GM21529 (cell line): ENCODE data around the gene LRIG1.

ENCODE experiments used
- ATAC-seq: cut with Tn5 transposase; IDR thresholded peaks from one replicate; pipeline ENCODE4 v1.9.1; 2021; ENCODE audit not compliant: unreplicated experiment

LRIG1 gene

GRCh38 chr3:66470956-66471686 is 29.7 kb downstream of the LRIG1 start:
- ATAC-seq, result no peak

DNA sequence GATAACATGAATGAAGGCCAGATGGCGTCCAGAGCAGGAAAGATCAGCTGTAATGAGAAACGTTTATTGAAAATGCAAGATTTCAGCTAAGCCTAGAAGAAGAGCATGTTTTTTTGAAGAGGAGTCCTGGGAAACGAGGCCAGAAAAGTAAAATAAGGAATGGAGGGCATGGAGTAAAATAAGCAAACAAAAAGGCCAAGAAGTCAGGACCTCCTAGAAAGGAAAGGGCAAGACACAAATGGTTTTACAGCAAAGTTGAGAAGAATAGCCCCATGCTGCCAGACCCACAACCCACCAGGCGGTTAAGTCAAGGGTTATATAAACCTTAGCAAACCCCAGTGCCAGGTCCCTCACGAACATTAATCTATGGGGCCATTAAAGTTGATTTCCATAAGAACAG is 30.5 kb downstream of the LRIG1 start:
- ATAC-seq, result no peak

DNA sequence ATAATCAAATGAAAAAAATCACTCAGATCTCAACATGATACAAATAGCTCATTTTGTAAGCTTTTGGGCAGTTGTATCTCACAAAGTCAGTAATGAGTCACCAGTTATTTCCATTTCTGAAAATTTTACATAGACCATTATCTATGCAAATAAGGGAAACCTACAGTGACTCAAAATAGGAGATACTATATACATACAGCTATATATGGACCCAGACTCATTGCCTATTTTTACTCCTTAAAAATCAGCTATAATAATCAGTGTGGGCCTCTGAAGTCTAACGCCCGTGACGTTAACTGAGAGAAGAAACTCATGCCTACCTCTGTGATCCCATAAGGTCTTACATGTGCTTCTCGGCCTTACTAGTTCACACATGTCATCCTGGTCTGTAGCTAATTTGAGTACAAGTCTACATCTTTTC is 31.6 kb downstream of the LRIG1 start:
- peak; percentile 60 for ATAC-seq

DNA sequence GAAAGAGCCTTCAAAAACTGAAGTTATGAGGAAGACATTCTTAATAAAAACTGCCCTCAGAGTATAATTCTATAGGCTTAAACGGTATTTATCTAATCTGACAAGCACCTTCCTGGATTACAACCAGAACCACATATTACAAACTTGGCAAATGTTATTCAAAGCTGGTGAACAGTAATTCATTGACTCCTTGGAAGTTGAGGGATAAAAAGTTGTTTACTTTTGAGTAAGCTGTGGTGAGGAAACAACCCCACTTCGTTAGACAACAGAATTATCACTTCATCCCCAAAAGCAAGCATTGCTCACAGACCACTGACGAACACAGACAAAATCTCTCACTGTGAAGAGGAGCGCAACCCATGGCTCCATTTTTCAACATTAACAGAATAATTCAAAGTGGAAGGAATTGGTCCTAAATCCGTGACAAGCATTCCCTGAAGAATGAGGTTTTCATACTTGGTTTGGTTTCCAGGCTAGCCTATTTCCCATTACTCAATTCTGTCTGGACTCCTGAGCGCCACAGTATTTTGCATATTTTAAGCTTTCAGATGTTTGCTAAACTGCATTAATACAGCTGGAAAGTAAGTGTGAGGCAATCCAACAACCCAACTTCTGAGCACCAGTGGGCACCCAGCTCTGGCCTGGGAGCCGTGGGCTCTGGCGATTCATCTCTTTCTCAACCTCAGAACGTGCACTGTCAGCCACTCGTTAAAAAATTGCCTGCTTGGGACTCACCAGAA is 32.7 kb downstream of the LRIG1 start:
- ATAC-seq, result no peak

DNA sequence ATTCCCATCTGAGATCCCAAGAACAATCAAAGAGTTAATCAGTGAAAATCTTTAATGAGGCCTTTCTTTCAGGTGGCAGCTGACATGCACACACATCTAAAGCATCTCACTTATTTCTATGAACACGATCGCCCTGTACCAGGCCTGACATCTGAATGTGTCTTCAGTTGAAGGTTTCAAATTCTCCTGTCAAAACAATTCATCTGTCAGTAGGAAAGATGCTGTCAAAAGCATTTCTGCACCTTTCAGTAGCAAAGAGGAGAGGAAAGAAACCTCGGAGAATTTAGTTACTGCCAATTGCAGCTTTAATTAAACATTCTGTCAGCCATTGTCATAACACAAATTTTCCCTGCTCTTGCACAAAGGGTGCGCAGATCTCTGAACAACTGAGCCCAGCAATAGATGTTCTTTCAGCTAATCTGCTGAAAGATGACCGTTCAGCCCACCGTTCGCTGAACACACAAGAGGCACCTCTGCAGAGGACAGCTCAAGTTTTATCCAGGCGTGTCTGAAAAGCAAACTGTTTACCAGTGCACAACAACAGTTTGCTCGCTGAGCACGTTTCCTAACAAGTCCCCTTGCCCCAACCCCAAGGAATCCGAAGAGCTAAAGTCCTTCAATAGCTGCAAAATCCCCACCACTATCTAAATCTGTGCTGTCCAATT is 34.1 kb downstream of the LRIG1 start:
- no peak for ATAC-seq

DNA sequence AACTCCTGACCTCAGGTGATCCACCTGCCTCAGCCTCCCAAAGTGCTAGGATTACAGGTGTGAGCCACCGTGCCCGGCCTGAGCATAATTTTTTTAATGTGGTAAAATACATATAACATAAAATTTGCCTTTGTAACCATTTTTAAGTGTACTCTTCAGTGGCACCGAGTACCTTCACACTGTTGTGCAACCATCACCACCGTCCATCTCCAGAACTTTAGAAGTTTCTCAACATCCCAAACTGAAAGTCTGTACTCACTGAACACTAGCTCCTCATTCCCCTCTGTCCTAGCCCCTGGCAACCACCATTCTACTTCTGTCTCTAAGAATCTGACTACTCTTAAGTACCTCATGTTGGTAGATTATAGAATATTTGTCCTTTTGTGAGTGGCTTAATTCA is 35.2 kb downstream of the LRIG1 start:
- ATAC-seq, result no peak

DNA sequence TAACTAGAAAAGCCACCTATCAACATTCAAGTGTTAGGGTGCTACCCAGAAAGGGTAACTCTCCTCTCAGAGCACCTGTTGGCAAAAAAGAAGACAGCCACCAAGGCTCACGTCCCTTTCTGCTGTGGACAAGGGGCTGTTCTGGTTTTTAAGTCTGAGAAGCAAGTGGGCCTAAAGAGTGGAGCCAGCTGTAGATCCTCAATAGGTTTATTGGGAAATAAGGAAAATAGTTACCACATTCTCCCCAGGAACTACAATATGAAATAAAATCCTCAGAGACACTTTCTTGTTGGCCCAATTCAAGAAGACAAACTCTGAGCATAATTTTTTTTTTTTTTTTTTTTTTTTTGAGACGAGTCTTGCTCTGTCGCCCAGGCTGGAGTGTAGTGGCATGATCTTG is 35.8 kb downstream of the LRIG1 start:
- no peak for ATAC-seq

DNA sequence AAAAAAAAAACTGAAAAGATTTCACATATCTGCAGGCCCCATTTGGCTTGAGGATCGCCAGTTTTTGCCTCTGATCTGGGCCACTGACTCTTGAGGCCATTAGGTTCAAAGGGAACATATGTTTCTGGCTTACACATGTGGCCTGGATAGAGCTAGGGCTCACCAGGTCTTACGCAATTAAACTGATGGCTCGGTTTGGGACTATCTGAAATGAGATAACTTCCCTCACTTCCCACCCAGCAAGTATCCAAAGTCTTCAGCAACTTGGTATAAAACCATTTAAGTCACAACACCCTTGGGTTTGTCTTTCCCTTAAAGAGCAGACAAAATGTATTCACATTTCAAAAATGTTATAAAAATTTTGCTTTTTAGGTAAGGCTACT is 36.3 kb downstream of the LRIG1 start:
- no peak for ATAC-seq

DNA sequence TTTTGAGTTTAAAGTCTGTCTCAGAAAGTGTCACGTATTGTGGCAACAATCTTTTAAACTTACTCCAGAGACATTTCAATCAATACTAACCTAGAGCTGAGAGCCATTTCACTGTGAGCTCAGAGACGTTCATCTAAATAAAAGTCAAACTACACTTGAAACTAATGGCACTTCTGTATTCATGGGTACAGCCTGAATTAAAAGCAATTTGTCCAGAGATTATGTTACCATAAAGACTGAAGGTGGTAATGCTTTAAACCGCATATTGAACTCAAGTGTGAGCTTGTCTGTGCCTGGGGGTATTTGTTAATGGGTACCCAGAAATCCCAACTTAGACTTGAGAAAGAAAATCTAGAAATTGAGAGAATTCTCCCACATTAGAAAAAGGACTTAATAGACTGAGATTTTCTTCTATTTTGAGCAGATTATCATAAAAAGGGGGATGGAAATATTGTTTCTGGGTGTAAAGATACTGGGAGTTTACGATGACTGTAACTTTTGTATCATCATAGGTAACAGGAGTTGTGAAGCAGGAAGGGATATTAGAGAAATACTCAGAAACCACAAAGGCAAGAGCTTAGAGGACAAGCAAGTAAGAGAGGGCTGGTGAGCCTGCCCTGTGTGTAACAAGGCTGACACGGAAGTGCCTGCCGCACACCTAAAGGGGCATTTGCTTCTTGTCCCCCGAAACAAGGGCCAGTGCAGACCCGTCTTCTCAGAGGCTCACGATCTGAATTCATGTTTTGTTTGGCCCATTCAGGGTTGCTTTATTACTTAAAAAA is 36.9 kb downstream of the LRIG1 start:
- ATAC-seq, result no peak

- ATAC-seq, result no peak
Measured at GRCh38 chr3:66463054-66463631, 37.7 kb downstream of the LRIG1 start.

- no peak for ATAC-seq
Measured at GRCh38 chr3:66457252-66457651, 43.6 kb downstream of the LRIG1 start.

DNA sequence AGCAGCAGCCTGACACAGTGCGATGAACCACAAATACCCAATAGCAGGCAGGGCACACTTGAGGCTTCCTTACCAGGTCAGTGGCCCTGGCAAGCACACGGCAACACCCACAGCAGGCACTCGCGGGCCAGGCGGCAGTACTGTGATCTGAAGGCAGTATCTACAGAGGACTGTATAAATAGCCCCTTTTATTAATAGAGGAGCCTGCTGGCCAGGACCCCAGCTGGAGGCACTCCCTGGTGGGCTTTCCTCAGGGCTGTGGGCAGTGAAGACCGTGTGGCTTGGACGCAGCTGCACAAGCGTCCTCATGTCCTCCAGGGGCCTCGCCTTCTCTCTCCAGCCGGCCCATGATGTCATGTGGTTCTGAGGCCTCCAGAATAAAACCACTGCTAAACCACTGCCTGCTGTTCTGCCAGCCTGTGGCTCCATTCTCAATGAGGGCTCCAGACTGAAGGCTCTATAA is 44.1 kb downstream of the LRIG1 start:
- ATAC-seq, result no peak

DNA sequence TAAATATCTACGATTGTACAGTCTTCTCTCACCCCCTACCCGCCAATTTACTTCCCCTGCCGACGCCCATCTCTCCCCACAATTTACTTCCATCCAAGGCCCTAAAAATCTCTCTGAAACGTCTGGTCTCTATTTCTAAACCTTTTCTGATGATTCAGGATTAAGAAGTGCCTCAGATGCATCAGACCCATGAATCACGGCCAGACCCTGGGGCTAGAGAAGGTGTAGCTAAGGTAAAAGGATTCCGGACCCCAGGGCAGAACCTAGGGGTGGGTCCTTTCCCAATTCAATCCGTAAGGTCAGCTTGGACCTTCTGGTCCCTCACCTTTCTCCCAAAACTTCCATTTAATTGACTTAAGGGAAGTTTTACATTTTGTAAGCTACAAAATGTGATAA is 46.4 kb downstream of the LRIG1 start:
- no peak for ATAC-seq

GRCh38 chr3:66453651-66454463 is 47.0 kb downstream of the LRIG1 start:
- no peak for ATAC-seq

GRCh38 chr3:66452303-66453011 is 48.4 kb downstream of the LRIG1 start:
- no peak for ATAC-seq

GRCh38 chr3:66451766-66452165 is 49.1 kb downstream of the LRIG1 start:
- no peak for ATAC-seq

GRCh38 chr3:66450390-66451022 is 50.3 kb downstream of the LRIG1 start:
- ATAC-seq, result no peak

- ATAC-seq, result peak; percentile 95
Measured at GRCh38 chr3:66449411-66449974, 51.3 kb downstream of the LRIG1 start.
